Kasumi-1 (cell line): ENCODE results near the gene KNL1.
"Not testable (repeated sequence)": the region's sequence is repeated elsewhere in the genome, so short reads cannot be mapped to it uniquely, and the experiment has no call there.

Experiments used
- DNase-seq, 2 experiments: peaks; one replicate each; lab custom pipeline; 2025; lab: John Stamatoyannopoulos, UW

KNL1 gene

GRCh38 chr15:40581796-40582195, 12.3 kb upstream of the KNL1 start:
- DNase-seq: not testable (repeated sequence)

GRCh38 chr15:40582726-40583246, 11.3 kb upstream of the KNL1 start:
- no peak for DNase-seq

GRCh38 chr15:40584191-40584590, 9.9 kb upstream of the KNL1 start:
- no peak for DNase-seq

GRCh38 chr15:40590667-40591050, 3.4 kb upstream of the KNL1 start:
- no peak for DNase-seq

DNA sequence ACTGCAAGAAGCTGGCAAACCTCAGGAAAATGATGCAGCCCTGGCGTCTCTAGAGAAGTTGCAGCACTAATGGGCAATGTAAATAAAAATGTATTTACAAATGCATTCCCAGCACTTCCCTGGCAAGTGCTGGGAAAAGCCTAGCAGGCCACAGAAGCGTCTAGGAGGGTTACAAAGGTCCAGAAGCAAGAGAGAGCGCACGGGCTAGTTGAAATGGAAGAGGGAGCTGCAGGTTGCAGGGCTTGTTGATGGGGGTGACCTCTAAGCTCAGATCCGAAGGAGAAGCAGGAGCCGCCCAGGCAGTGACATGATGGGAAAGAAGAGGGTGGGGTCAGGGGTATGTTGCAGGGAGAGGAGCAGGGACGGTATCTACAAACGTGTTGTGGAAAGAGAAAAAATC, 2.7 kb upstream of the KNL1 start:
- DNase-seq: no peak

- DNase-seq: no peak
Measured at GRCh38 chr15:40593165-40593564, 884 bp upstream of the KNL1 start.

GRCh38 chr15:40594429-40594836, 384 bp downstream of the KNL1 start:
- DNase-seq: no peak

DNA sequence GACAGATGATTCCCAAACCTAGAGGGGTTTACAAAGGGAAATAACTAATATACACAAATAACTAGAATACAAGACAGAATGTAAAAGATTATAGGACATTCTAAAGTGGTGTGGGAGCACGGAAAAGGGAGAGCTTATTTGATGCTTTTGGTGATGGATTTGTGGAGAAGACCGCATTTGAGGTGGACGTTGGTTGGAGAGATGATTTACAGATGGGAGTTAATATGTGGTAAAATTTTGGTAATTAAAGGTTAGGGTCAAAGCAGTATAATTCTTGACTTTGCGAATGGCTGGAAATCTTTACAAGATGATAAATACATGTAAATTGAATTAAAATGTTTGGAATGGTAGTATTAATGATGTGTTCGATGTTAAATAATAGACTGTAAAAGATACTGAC, 1.2 kb downstream of the KNL1 start:
- DNase-seq: no peak

DNA sequence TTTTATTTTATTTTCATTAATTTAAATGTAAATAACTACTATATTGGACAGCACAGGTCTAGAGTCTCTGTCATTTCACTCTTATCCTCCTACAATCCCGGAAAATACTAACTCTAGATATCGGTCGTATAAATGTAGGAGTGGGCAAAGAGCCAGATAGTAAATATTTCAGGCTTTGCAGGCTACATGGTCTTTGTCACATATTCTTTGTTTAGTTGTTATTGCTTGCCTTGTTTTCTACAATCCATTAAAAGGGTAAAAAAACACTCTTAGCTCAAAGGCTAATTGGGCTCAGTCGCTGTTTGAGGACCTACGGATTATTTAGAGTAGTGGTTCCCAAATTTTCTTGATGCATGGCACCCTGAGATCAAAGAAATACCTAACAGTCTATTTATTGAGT, 1.7 kb downstream of the KNL1 start:
- no peak for DNase-seq

DNA sequence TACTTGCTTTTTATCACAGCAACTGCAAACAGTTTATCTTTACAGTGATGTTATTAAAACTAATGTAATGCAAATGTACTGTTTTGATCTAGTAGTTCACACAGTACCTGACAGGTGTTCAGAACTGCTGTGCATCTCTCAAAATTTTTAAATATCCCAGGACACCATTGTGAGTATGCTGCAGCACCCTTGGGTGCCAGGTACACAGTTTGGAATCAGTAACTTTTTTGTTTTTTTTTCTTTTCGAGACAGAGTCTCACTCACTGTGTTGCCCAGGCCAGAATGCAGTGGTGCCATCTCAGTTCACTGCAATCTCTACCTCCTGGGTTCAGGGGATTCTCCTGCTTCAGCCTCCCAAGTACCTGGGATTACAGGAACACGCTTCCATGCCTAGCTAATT, 3.0 kb downstream of the KNL1 start:
- DNase-seq: no peak

GRCh38 chr15:40598126-40598525, 4.1 kb downstream of the KNL1 start:
- no peak for DNase-seq

DNA sequence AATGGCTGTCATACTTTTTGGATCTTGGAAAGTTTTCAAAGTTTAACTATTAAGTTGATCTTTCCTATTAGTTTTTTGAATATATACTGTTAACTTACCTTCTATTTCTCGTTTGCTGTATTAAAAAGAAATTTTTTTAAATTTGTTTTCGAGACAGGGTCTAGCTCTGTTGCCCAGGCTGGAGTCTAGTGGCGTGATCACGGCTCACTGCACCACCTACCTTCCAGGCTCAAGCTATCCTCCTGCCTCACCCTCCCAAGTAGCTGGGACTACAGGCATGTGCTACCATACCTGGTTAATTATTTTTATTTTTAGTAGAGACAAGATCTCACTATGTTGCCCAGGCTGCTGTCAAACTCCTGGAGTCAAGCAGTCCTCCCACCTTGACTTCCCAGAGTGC, 4.6 kb downstream of the KNL1 start:
- no peak for DNase-seq

GRCh38 chr15:40600956-40601355, 6.9 kb downstream of the KNL1 start:
- no peak for DNase-seq

GRCh38 chr15:40603935-40604334, 9.9 kb downstream of the KNL1 start:
- no peak for DNase-seq

DNA sequence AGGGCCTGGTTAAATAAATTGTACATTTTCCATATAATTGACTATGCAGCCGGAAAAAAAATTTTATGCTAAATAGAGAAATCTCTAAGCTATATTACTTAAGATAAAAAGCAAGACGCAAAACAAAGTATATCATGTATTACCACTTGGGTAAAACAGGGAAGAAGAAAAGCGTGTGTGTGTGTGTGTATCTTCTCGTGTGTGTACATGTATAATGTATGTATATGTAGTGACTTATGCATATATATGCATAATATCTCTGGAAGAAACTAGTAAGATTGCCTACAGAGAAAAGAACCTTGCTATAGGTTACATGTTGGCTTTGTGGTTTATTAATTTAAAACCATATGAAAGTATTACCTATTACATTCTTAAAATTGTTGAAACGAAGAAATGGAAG, 19.0 kb downstream of the KNL1 start:
- DNase-seq: no peak

DNA sequence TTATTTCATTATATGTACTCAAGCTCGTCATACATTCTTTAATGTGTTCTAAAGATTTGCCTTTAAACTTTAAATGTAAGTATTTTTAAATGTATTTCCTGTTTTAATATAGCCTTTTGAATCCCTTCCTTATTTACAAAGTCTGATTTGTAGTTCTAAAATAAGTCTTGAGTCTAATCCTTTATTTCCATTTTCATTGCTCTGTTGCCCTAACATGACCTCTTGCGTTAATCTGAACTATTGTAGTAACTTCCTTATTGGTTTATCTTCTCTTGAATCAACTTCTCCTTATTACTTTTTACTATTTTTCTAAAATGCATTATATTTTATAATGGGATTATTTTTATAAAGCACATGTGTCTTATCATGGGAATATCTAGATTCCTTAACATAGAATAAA, 24.0 kb downstream of the KNL1 start:
- DNase-seq: no peak

DNA sequence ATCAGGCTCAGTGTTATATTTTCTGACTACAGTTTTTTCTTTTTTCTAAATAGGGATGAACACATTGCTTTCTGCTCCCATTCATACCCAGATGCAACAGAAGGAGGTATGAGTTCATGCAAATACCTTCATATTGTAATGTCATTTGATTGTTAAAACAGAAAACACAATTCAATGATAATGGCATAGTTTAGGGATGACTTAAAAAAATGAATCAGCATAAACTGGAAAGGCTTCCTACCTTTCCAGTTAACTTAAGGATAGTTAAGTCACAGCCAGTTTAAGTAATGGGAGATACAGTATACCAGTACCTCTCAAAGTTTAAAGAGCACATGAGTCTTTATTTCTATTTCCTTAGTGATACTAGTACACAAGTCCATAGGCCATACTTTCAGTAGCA, 24.9 kb downstream of the KNL1 start:
- no peak for DNase-seq

GRCh38 chr15:40623361-40623760, 29.3 kb downstream of the KNL1 start:
- no peak for DNase-seq

- DNase-seq: no peak
Measured at GRCh38 chr15:40630313-40630712, 36.3 kb downstream of the KNL1 start.

DNA sequence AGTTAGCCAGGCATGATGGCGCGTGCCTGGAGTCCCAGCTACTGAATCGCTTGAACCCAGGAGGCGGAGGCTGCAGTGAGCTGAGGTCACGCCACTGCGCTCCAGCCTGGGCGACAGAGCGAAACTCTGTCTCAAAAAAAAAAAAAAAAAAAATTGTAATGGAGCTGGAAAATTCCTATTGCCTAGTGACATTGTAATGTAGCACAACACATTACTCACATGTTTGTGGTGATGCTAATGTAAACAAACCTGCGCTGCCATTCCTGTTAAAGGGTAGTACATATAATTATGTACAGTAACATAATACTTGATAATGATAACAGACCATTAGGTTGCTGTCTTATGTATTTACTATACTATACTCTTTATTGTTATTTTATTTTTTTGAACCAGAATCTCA, 39.1 kb downstream of the KNL1 start:
- no peak for DNase-seq

- no peak for DNase-seq
Measured at GRCh38 chr15:40637221-40637745, 43.2 kb downstream of the KNL1 start.

DNA sequence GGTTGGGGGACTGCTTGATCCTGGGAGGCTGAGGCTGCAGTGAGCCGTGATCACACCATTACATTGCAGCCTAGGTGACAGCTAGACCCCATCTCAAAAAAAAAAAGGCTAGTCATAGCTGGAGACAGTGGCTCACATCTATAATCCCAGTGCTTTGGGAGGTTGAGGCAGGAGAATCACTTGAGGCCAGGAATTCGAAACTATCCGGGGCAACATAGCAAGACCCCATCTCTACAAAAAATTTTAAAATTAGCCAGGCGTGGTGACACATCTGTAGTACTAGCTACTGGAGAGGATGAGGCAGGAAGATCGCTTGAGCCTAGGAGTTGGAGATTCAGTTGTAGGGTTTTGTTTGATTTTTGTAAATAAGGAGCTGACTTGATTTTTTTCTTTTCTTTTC, 45.6 kb downstream of the KNL1 start:
- DNase-seq: no peak

DNA sequence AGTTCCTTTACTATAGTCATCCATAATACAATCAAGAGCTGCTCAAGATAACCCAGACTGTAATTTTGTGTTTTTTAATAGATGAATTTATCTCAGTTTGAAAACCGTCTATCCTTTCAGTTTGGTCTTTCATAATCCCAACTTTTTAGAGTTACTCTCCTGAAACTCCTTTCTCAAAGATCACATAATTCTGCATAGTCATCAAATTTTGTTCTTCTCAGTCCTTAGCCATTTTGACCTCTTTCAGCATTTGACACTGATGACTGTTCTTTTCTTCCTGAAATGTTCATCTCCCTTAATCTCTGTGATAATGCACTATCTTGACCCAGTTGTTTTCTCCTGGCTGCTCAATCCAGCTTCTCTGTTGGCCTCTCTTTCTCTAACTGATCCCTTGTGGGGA, 53.5 kb downstream of the KNL1 start:
- no peak for DNase-seq

DNA sequence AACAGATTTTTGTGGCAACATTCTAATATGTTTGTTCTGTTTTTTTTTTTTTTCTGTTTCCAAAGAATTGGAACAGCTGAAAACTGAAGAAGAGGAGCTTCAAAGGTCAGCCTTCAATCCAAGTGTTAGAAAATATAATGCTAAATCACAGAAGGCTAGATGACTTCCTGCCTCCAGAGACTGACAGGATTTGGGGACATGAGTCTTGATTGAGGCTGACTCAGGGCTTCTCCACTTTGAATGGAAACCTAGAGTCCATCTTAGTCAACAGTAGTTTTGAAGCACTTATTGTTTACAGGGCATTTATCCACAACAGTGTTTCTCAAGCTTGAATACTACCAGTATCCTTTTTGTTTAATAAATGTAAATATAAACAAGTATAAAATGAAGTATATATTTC, 56.4 kb downstream of the KNL1 start:
- DNase-seq: no peak

GRCh38 chr15:40660686-40661085, 66.6 kb downstream of the KNL1 start:
- DNase-seq: no peak
